NCI-H146 (cell line): ENCODE measurements around the gene UGT1A8.
"Not testable (repeated sequence)": the region's sequence is repeated elsewhere in the genome, so short reads cannot be mapped to it uniquely, and the experiment has no call there.

Experiments used
- DNase-seq: peaks from one replicate; lab custom pipeline; 2025; lab: John Stamatoyannopoulos, UW

The UGT1A8 gene

DNA sequence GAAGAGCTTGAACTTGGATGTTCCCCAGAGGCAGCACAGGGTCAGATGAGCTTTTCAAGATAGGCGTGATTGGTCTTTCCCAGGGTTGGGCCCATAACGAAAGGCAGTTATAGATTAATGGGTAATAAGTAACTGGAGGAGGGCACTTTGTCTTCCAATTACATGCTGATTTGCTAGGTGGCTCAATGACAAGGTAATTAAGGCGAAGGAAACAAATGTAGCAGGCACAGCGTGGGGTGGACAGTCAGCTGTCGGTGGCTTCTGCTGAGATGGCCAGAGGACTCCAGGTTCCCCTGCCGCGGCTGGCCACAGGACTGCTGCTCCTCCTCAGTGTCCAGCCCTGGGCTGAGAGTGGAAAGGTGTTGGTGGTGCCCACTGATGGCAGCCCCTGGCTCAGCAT, 101.1 kb downstream of the UGT1A8 start, which contains the start of gene UGT1A4:
Gene UGT1A4 (plus strand): TSS at position 185 of the 400 bp plus-strand sequence. CDS start 85 bp downstream, at position 270.
- DNase-seq = no peak

- no peak for DNase-seq
Observed at GRCh38 chr2:233728723-233729301, 111.4 kb downstream of the UGT1A8 start, which contains the start of gene UGT1A3. Gene UGT1A3, plus strand, starts transcription at chr2:233729042. Its CDS starts 85 bp downstream, at chr2:233729127.

GRCh38 chr2:233736868-233737653, 119.6 kb downstream of the UGT1A8 start:
- DNase-seq = not testable (repeated sequence)

GRCh38 chr2:233740870-233741269, 123.4 kb downstream of the UGT1A8 start:
- no peak for DNase-seq

- DNase-seq = no peak
Observed at GRCh38 chr2:233743464-233744259, 126.2 kb downstream of the UGT1A8 start.

- no peak for DNase-seq
Observed at GRCh38 chr2:233745073-233745755, 127.8 kb downstream of the UGT1A8 start.

DNA sequence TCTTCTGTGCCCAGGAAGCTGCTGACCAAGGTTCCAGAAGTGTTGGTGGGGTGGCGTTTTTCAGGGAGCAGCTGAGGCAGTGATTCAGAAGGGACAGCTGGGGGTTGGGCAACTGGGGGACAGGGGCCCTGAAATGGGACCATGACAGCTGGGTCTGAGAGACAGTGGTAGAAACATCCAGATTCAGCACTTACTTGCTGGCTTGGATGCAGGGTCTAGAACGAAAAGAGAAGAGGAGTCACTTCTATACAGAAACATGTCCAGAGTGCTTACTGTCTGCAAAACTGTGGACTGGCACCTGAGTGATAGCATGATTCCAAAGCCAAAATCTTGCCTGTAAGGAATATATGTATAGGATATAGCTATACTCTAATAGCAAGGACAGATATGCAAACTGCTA, 128.4 kb downstream of the UGT1A8 start:
- not testable (repeated sequence) for DNase-seq

- DNase-seq = no peak
Observed at GRCh38 chr2:233746475-233747282, 129.2 kb downstream of the UGT1A8 start.

GRCh38 chr2:233747283-233747544, 129.8 kb downstream of the UGT1A8 start:
- no peak for DNase-seq

DNA sequence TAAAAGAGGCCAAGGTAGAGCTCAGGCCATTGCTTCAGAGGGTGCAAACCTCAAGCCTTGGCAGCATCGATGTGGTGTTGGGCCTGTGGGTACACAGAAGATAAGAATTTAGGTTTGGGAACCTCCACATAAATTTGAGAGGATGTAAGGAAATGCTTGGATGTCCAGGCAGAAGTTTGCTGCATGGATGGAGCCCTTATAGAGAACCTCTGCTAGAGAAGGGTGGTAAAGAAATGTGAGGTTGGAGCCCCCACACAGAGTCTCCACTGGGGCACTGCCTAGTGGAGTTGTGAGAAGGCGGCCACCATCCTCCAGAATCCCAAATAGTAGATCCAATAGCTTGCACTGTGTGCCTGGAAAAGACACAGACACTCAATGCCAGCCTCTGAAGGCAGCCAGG, 133.3 kb downstream of the UGT1A8 start:
- DNase-seq = not testable (repeated sequence)

DNA sequence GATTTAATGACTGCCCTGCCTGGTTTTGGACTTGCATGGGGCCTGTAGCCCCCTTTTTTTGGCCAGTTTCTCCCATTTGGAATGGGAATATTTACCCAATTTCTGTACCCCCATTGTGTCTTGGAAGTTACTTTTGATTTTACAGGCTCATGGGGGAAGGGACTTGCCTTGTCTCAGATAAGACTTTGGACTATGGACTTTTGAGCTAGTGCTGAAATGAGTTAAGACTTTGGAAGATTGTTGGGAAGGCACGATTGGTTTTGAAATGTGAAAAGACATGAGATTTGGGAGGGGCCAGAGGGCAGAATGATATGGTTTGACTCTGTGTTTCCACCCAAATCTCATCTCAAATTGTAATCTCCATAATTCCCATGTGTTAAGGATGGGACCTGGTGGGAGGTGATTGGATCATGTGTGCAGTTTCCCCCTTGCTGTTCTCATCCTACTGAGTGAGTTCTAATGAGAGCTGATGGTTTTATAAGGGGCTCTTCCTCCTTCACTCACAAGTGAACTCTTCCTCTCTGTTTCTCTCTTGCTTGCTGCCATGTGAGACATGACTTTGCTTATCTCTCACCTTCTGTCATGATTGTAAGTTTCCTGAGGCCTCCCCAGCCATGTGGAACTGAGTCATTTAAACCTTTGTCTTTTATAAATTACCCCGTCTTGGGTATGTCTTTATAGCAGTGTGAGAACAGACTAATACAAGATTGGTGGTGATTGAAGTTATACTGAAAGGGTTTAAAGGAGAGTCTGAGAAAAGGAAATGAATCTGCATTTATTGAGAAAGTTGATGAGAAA, 134.0 kb downstream of the UGT1A8 start:
- DNase-seq = not testable (repeated sequence)

GRCh38 chr2:233754872-233755611, 137.6 kb downstream of the UGT1A8 start:
- DNase-seq = no peak

DNA sequence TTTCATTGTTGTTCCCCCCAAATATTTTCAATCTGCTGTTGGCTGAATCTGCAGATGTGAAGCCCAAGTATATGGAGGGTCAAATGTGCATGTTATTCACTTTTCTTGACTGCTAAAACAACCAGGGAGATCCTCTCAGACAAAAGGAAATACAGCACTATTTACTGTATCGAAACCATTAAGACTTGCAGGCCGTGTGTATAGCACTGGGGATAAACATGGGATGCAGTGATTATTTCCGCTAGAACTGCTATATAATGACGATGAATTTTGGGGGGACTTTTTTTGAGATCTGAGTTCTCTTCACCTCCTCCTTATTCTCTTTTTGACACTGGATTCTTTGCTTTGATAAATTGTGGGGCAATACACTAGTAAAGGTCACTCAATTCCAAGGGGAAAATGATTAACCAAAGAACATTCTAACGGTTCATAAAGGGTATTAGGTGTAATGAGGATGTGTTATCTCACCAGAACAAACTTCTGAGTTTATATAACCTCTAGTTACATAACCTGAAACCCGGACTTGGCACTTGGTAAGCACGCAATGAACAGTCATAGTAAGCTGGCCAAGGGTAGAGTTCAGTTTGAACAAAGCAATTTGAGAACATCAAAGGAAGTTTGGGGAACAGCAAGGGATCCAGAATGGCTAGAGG, 139.1 kb downstream of the UGT1A8 start:
- DNase-seq = no peak

DNA sequence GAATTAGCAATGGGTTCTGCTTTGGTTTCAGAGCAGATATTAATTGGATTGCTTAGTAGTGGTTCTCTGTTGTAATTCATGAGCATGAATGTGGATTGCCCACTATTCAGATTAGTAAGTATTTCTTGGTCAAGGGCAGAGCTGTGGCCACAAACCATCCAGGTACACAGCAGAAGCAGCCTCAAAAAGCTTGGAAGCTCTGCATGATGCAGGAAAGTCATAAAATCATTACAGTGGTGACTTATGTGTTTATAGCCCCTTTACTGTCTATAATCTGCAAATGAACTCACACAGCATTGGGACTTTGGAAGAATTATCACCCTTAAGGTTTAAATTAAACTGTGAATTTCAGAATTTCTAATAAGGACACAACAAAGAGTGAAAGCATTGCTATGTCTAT, 140.7 kb downstream of the UGT1A8 start:
- DNase-seq = no peak

DNA sequence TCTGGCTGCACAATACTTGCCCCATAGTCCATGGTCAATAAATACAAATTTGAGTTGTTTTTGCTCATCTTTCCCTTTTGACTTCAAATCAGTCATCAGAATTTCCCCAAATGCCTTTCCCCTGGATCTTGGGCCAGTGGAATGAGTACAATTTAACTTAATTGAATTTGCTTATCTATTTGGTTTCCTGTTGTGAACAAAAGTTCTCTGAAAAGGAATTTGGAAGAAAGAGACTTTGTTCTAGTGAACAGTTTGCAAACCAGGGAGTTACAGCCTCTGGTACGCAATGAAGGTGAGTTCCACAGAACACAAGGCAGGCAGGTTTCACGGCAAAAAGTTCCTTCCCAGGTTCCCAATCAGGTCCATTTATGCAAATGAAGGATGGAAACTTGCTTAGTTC, 141.4 kb downstream of the UGT1A8 start:
- no peak for DNase-seq

- DNase-seq = no peak
Observed at GRCh38 chr2:233760043-233760442, 142.6 kb downstream of the UGT1A8 start, which contains the start of gene UGT1A1. Gene UGT1A1, plus strand, starts transcription at chr2:233760270. Its CDS starts 18 bp downstream, at chr2:233760288.

DNA sequence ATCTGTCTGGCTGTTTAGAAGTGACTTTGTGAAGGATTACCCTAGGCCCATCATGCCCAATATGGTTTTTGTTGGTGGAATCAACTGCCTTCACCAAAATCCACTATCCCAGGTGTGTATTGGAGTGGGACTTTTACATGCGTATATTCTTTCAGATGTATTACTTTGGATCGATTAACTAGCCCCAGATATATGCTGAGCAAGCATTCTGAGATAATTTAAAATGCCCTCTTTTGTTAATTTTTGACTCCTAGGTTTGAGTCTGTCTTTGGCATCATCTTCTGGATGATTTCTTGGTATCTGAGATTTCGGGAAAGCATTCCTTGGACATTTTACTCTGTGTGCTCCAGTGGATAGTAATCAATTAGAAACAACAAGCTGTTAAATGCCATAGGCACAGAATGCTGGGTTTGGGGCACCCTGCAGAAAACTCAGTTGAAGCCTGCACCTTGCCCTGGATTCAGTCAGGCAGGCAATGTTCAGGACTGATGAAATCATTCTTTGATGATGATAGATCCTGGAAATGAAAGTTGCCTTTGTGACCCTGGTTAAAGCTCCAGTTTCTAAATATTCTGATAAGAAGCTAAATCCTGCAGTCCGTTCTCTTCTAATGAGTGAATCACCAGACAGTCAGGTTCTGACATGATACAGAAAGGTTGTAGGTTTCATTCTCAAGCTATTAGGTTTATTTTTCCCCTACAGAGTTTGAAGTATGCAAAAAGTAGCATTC, 143.8 kb downstream of the UGT1A8 start:
- DNase-seq = no peak

DNA sequence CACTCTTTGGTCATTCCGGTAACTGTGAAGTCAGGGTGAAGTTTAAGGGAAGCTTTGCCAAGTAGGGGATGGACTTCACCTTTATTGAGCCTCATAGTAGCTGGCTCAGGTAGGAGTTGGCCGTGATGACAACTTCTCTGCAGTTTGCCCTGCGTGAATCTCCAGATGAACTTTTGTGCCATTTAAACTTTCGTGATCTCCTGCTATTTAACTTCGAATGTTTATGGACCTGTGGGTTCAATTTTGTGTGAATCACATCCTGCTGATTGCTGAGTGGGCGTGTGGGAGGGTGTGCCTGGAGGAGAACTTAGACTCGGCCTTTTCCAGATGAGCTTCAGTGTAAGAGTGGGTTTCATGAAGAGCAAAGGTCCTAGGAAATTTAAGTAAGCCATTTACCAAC, 146.8 kb downstream of the UGT1A8 start:
- DNase-seq = no peak

GRCh38 chr2:233764761-233765160, 147.3 kb downstream of the UGT1A8 start:
- DNase-seq = no peak
